GM12872 (cell line): ENCODE data around the gene SMIM41.

ENCODE experiments used
- TF ChIP-seq, protein P1 (sequence below): IDR thresholded peaks from 3 replicates; pipeline ENCODE4 v1.5.1; 2011; ENCODE audit warnings: low read depth, mild to moderate bottlenecking, low read length, moderate library complexity; ENCODE audit not compliant: insufficient read depth

The SMIM41 gene

DNA sequence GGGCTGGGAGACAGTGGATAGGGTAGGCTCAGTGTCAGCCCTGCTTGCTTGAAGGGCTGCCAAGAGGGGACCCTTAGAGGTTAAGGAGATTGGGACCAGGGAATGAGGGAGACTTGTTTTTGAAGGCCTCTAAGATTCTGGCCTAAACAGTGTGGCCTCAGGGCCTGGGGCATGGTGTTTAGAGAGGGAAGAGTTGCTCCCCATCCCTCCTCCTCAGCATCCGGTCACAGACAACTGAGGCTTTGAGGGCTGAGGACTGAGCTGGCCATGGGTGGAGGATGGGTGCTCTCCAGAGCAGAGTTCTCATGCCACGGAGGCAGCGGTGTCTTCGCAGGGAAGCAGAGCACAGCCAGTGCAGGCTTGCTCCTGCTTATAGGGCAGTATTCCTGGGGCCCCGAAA is 62.9 kb downstream of the SMIM41 start:
- TF ChIP-seq, protein P1, sequence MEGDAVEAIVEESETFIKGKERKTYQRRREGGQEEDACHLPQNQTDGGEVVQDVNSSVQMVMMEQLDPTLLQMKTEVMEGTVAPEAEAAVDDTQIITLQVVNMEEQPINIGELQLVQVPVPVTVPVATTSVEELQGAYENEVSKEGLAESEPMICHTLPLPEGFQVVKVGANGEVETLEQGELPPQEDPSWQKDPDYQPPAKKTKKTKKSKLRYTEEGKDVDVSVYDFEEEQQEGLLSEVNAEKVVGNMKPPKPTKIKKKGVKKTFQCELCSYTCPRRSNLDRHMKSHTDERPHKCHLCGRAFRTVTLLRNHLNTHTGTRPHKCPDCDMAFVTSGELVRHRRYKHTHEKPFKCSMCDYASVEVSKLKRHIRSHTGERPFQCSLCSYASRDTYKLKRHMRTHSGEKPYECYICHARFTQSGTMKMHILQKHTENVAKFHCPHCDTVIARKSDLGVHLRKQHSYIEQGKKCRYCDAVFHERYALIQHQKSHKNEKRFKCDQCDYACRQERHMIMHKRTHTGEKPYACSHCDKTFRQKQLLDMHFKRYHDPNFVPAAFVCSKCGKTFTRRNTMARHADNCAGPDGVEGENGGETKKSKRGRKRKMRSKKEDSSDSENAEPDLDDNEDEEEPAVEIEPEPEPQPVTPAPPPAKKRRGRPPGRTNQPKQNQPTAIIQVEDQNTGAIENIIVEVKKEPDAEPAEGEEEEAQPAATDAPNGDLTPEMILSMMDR: no peak

DNA sequence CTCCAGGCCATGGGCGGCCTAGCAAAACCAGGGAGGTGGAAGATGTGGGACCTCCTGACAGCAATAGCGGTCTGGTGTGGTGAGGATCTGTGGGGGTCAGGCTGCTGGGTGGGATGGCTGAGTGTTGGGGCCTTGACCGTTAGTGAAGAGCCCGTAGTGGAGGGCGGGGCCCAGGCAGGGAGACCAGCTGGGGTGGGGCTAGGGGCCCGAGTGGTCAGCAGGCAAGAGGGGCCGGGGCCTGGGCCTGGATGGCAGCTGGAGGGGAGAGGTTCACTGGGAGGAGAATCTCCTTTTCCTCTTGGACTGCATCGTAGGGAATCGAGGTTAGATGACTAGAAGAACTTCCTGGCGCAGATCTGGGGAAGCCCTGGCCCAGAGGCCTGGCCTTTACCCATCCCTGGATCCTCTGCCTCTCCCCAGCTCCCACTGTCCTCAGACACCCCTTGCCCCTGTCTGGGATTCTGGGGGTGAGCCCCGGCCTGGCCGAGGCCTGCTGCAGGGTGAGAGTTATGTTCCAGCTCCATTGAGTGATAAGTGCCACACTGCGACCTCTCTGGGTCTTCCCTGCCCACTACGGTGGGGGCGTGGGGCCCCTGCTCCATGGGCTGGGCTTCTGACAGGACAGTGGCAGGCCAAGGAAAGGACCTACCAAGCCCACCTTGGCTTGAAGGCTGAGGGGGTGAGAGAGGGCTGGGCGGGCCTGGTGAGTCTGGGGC is 65.2 kb downstream of the SMIM41 start:
- TF ChIP-seq, protein P1: no peak

DNA sequence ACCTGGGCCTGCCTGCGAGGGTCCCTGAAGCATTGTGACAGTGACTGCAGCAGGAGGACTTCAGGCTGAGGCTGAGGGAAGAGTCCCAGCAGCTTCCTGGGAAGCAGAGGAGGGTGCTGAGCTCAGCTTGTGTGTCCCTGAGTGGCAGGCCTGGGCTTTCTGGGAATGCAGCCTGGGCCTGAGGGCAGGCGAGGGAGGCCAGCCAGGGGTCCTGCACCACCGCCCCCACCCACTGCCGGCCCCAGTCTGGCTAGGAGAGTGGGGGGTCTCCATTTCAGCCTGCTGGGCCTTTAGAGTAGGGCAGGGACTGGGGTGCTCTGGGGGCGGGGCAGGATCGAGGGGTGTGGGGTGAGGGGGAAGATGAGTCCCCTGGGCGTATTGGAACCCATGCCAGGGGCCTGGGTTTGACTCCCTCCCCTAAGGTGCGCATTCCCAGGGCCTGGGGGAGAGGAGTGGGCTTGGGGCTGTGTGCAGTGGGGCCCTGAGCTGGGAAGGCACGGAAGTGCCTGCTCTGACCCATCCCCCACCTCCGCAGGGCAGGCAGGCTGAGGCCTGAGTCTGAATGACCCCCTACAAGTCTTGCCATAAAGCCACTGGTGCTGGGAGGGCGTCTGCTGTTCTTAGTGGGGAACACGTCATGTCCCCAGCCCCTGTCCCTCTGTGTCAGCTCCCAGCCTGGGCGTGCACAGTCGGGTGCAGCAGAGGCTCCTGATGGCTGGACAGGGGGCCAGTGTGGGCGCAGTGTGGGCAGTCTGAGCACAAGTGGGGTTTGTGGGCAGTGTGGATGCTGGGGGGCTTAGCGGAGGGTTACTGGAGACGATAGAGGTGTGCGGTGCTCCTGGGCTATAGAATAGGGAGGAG is 66.0 kb downstream of the SMIM41 start:
- TF ChIP-seq, protein P1: no peak

DNA sequence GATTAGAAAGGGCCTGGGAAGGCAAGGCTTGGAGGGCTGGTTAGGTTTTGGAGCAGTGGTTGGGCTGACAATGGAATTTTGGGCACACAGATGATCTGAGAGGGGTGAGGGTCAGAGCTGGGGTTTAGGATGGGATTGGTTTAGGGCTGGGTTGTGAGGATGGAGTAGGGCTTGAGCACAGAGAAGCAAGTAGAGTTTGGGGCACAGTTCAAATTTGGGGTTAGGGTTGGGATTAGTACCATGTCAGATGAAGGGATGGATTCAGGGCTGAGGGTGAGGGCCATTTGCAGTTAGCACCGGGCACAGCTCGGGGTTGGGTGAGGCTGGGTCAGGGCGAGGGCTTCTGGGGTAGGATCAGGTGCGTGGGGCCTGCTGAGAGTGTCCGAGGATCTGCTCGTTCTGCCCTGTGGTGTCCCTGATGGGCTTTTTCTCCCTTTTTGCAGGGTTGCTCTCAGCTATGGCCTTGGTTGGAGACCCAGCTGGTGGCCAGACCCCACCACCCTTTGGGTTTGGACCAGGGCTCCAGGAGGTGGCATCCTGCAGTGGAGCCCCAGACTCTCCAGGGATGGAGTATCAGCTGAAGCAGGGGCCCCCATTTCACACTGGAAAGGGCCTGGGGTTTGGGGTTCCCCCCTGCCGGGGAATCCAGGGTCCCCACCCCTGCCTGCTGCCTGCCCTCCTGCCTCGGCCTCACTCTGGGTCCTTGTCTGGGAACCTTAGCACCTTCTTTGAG is 66.8 kb downstream of the SMIM41 start:
- TF ChIP-seq, protein P1: no peak

DNA sequence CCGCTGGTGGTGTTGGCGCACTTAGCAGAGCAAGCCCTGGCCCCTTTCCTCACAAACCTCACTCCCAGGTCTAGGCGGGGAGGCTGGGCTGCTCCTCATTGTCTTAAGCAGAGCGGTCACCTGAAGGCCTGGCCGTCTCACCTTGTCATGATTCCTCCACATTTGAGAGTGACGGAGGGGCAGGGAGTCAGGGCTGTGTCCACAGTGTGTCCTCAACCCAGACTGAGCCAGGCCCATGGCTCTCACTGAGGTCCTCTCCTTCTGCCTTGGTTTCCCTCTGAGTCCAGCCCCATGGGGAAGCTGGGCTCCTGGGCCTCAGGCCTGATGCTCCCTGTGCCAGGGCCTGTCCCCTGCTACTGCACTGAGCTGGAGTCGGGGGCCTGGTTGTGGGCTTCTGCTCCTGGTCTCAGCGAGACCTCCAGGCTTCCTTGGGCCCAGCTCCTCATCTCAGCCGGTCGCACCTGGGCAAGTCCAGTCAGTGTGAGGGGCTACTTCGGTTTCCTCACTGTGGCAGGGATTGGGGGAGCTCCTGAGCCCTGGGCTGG is 67.4 kb downstream of the SMIM41 start:
- TF ChIP-seq, protein P1: no peak

DNA sequence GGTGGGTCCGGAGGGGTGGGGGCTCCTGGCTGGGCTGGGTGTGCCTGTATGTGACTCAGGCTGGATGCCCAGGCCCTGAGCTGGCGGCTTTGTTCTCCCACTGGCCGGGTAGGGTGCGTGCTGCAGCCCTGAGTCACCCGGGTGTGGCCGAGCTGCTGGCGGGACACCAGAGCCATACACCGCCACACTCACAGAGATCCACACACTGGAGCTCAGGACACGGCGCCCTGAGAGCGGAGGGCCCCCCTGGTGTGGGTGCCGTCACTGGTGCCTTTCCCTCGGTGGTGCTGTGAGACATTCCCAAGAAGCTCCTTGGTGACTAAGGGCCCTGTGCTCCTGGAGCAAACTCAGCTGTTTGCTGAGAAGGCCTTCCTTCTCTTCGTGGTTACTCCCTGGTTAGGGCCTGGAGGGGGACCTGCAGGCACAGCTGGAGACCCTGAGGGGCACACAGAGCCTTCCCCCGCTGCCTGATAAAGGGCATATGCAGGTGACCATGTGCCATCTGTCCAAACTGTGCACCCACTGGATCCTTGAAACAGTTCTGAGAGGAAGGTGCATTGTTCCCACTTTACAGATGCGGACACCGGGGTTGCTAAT is 68.0 kb downstream of the SMIM41 start:
- TF ChIP-seq, protein P1: no peak
